GM11168 (cell line): ENCODE results near the gene LRRC40.
"Not testable (repeated sequence)": the region's sequence is repeated elsewhere in the genome, so short reads cannot be mapped to it uniquely, and the experiment has no call there.

Experiments
- in situ Hi-C: fragments of 300-500 bp; cut with MboI; formaldehyde crosslinking; loops from one replicate; pipeline ENCODE4 v1.12.0; 2022; ENCODE audit warnings: low sequenced_read_pairs; ENCODE audit not compliant: unreplicated experiment

LRRC40 gene

GRCh38 chr1:70204139-70204538 lies 1.2 kb downstream of the LRRC40 start:
- in situ Hi-C loops, result no loop called here

DNA sequence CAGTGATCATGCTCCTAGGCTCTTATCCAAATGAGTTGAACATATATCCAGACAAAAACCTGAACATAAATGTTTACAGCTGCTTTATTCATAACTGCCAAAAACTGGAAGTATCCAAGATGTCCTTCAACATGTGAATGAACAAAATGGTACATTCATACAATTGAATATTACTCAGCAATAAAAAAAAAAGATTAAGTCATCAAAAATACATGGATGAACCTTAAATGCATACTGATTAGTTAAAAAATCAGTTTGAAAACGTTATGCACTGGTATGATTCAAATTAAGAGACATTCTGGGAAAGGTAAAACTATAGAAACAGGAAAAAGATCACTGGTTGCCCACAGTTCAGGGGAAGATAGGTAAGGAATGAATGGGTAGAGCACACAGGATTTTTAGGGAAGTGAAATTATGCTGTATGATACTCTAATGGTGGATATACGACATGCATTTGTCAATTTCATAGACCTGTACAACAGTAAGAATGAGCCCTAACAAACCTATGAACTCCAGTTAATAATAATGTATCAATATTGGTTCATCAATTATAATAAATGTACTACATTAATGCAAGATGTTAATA lies 3.1 kb downstream of the LRRC40 start:
- in situ Hi-C loops, result no loop called here

DNA sequence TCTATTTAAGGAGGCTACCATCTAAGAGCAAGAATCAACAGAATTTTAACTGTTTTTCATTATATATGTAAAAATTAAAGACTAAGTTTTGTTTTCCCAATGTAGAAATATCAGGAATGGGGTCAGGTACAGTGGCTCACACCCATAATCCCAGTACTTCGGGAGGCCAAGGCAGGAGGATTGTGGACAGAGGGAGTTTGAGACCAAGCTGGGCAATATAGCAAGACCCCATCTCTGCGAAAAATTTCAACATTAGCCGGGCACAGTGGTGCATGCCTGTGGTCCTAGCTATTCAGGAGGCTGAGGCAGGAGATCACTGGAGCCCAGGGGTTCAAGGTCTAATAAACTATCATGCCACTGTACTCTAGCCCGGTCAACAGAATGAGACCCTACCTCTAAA lies 5.3 kb downstream of the LRRC40 start:
- in situ Hi-C loops, result no loop called here

DNA sequence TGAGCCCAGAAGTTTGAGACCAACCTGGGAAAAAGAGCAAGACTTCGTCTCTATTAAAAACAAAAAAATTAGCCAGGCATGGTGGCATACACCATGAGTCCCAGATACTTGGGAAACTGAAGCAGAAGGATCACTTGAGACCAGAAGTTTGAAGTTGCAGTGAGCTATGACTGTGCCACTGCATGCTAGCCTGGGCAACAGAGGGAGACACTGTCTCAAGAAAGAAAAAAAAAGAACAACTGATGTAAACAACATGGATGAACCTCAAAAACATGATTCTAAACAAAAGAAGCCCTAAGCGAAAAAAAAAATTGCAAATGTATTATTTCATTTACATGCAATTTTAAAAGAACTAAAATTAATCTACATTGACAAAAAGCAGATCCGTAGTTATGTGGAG lies 9.0 kb downstream of the LRRC40 start:
- in situ Hi-C loops, result no loop called here

- in situ Hi-C loops, result no loop called here
Observed at GRCh38 chr1:70195342-70195741, 10.0 kb downstream of the LRRC40 start.

DNA sequence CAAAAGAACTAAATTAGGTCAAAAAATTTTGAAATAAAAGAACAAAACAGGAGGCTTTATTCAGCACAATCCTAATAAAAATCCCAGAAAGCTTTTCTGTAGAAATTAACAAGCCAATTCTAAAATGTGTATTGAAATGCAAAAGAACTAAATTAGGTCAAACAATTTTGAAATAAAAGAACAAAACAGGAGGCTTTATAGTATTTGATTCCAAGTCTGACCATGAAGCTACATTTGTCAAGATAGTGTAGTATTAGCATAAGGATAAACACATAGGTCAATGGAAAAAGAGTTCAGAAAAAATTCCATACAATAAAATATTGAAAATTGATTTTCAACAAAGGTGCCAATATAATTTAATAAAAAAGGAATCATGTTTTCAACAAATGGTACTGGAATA lies 10.8 kb downstream of the LRRC40 start:
- in situ Hi-C loops, result no loop called here

DNA sequence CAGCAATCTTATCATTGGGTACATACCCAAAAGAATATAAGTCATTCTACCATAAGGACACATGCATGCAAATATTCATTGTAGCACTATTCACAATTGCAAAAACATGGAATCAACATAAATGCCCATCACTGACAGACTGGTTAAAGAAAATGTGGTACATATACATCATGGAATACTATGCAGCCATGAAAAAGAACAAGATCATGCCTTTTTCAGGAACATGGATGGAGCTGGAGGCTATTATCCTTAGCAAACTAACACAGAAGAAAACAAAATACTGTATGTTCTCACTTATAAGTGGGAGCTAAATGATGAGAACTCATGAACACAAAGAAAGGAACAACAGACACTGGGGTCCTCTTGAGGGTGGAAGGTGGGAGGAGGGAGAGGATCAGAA lies 12.9 kb downstream of the LRRC40 start:
- in situ Hi-C loops, result not testable (repeated sequence)

- in situ Hi-C loops, result no loop called here
Observed at GRCh38 chr1:70190180-70190579, 15.2 kb downstream of the LRRC40 start.

DNA sequence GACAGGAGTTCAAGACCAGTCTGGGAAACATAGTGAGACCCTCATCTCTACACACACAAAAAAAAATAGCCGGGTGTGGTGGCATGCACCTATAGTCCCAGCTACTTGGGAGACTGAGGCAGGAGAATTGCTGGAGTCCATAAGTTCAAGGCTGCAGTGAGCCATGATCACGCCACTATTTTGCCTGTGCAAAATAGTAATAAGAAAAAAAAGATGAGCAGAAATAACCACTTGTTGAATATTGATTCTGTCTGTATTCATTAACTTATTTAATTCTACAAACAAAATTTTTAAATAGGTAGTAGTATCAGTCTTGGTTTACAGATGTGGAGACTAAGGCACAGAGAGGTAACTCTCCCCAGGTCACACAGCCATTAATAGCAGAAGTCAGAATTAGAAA lies 16.9 kb downstream of the LRRC40 start:
- in situ Hi-C loops, result no loop called here

DNA sequence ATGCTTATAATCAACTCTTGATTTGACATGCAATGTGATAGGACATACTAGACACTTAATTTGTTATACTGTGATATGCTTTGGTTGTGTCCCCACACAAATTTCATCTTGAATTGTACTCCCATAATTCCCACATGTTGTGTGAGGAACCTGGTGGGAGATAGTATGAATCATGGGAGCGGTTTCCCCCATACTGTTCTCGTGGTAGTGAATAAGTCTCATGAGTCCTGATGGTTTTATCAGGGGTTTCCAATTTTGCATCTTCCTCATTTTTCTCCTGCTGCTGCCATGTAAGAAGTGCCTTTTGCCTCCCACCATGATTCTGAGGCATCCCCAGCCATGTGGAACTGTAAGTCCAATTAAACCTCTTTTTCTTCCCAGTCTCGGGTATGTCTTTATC lies 20.2 kb downstream of the LRRC40 start:
- in situ Hi-C loops, result not testable (repeated sequence)

DNA sequence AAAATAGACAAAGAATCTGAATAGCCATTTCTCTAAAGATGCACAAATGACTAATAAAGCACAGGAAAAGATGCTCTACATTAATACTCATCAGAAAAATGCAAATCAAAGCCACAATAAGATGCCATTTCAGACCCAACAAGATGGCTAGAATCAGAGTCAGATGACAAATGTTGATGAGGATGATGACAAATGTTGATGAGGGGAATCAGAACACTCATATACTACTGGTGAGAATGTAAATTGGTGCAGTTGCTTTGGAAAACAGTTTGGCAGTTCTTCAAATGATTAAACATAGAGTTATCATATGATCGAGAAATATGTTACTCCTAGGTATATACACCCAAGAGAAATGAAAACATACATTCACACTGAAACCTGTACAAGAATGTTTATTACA lies 33.9 kb downstream of the LRRC40 start:
- in situ Hi-C loops, result no loop called here

DNA sequence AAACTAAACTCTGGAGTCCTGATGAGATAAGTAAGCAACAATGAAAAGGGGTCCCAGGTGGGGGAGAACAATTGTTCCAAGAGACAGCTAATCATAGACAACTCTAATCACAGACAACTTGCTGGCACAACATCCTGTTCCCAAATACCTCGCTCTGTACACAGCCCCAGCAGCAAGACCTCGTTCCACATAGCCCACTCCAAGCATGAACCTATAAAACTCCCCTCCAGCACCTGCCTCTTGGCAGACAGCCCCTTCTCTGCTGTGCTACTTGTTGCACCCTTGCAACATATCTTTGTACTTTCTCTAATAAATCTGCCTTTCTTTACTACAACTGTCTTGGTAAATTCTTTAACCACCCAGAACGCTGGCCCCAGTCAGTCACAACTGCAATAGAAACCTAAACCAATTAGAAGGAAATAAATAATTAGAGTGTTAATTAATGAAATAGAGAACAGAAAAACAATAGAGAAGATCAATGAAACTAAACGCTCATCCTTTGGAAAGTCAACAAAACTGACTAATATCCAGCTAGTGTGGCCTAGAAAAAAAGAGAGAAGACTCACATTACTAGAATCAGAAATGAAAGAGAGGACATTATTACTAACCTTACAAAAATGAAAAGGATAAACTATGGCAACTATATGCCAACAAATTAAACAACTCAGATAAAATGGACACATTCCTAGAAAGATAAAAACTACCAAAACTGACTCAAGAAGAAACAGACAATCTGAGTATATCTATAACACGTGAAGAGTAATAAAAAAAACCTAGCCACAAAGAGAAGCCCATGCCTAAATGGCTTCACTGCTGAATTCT lies 36.1 kb downstream of the LRRC40 start:
- in situ Hi-C loops, result no loop called here

DNA sequence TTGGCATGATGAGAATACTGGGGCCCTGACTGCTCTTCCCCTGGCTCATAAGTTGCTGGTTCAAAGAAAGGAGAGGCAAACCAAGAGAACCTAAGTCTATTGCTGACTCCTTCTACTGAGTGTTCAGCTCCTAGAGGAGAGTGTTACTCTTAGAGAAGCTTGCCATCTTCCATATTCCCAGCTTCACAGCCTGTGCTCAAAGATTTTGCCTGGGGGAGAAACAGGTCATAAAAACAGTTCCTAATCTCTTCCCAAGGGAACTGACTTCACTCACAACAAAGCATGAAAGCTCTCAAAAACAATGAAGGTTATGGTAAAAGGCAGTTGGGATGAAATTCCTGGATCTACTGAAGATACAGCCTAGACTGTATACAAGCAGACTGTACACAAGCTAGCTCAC lies 37.1 kb downstream of the LRRC40 start:
- in situ Hi-C loops, result no loop called here

DNA sequence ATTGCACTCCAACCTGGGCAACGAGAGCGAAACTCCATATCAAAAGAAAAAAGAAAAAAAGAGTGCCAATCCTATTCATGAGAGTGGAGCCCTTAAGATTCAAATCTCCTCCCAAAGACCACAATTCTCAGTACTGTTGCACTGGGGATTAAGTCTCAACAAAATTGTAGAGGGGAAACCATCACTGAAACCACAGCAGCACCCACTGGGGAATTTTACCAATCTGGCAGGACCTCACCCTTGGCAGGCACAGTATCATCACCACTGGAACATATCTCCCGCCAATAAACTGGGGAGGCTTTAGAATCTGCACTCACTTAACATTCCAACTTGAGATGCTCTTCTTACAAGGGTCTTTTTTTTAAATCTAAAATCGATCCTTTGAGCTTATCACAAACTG lies 41.0 kb downstream of the LRRC40 start:
- in situ Hi-C loops, result no loop called here

- in situ Hi-C loops, result no loop called here
Observed at GRCh38 chr1:70156529-70157120, 48.8 kb downstream of the LRRC40 start.

DNA sequence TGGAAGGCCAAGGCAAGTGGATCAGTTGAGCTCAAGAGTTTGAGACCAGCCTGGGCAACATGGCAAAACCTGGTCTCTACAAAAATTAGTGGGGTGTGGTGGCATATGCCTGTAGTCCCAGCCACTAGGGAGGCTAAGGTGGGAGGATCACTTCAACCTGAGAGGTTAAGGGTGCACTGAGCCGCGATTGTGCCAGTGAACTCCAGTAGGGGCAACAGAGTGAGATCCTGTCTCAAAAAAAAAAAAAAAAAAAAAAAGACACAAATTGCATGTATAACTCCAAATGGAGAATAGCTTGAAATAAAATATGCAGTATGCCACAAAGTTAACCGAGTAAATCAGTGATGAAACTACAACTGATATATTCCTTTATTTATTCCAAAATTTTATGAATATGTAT lies 51.6 kb downstream of the LRRC40 start:
- in situ Hi-C loops, result no loop called here

- in situ Hi-C loops, result no loop called here
Observed at GRCh38 chr1:70150444-70150843, 54.9 kb downstream of the LRRC40 start.

GRCh38 chr1:70146488-70146887 lies 58.9 kb downstream of the LRRC40 start:
- in situ Hi-C loops, result no loop called here

GRCh38 chr1:70143048-70143659 lies 62.2 kb downstream of the LRRC40 start:
- in situ Hi-C loops, result no loop called here

GRCh38 chr1:70142075-70142474 lies 63.3 kb downstream of the LRRC40 start:
- in situ Hi-C loops, result no loop called here

DNA sequence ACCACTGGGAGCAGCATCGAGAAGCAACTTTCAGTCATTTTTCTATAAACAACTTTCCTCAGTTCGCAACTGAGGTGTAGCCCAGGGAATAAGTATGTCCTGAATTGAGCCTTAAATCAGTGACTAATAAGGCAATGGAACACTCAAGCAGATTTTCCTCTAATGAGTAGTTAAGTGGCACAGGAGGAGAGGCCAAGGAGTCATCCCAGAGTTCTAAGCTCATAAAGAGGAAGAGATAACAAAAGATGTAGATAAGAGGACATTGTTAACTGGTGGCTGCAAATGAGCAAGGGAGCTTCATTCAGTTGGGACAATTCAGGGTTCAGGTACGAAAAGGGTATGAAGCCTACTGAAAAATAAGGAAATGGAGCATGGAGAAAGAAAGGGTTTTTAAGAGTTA lies 64.5 kb downstream of the LRRC40 start:
- in situ Hi-C loops, result no loop called here
